Mesodermal cell (in vitro differentiated cells): ENCODE measurements around the gene ARV1.
"Not testable (repeated sequence)": the region's sequence is repeated elsewhere in the genome, so short reads cannot be mapped to it uniquely, and the experiment has no call there.

Experiments
- H3K27ac ChIP-seq: 2 replicates; pipeline ENCODE4 v1.7.0; 2013; ENCODE audit warnings: mild to moderate bottlenecking, low read depth, low read length, moderate library complexity; ENCODE audit not compliant: severe bottlenecking
- H3K36me3 ChIP-seq: 2 replicates; pipeline ENCODE4 v1.7.1; 2013; ENCODE audit warnings: mild to moderate bottlenecking, low read length, moderate library complexity; ENCODE audit not compliant: control insufficient read depth, insufficient read depth
- H3K4me1 ChIP-seq: one replicate; pipeline ENCODE4 v1.7.1; 2013; ENCODE audit warnings: mild to moderate bottlenecking, low read length; ENCODE audit not compliant: insufficient read depth, control insufficient read depth, poor library complexity, severe bottlenecking
- H3K4me3 ChIP-seq: 2 replicates; pipeline ENCODE4 v1.7.0; 2013; ENCODE audit warnings: low read length, control low read depth, mild to moderate bottlenecking; ENCODE audit not compliant: insufficient read depth, poor library complexity, severe bottlenecking; ENCODE audit errors: extremely low read depth
- H3K9me3 ChIP-seq: 2 replicates; pipeline ENCODE4 v1.7.1; 2013; ENCODE audit warnings: mild to moderate bottlenecking, low read length, moderate library complexity; ENCODE audit not compliant: control insufficient read depth
- WGBS, 2 experiments: methylation state at CpG; one replicate each; pipeline ENCODE4 v1.1.5; 2013; ENCODE audit warnings: missing lambda C conversion rate in 2 of 2; ENCODE audit not compliant: insufficient coverage in 2 of 2; 5-methylcytosine and 5-hydroxymethylcytosine counted together

Gene ARV1

GRCh38 chr1:230987448-230987847, 8.6 kb downstream of the ARV1 start:
- H3K4me3 ChIP-seq, result no peak overlapping the region
- WGBS, 2 experiments, result 100% methylated on average over 3 of the region's 3 CpGs
- H3K27ac ChIP-seq, result no peak overlapping the region

GRCh38 chr1:230992100-230992774, 13.3 kb downstream of the ARV1 start:
- no peak overlapping the region for H3K27ac ChIP-seq
- H3K4me3 ChIP-seq, result no peak overlapping the region
- no peaks in the 10 kb centered on the region for H3K9me3 ChIP-seq
- WGBS, 2 experiments, result 87 to 97% methylated on average over 3 of the region's 7 CpGs
- H3K36me3 ChIP-seq, result peaks cover 46% of the 10 kb centered on the region
- no peaks in the 10 kb centered on the region for H3K4me1 ChIP-seq

More at GRCh38 chr1:230987448-230987847, 8.6 kb downstream of the ARV1 start:
- H3K9me3 ChIP-seq, result no peaks in the 10 kb centered on the region
- no peaks in the 10 kb centered on the region for H3K4me1 ChIP-seq
- H3K36me3 ChIP-seq, result peaks cover 24% of the 10 kb centered on the region

GRCh38 chr1:230994860-230995259, 16.0 kb downstream of the ARV1 start:
- WGBS, 2 experiments, result no CpG with 5 or more reads among the region's 1 CpG
- Histone ChIP-seq H3K4me3 (no peak overlapping the region), H3K27ac (no peak overlapping the region), H3K4me1 (no peaks in the 10 kb centered on the region), H3K9me3 (no peaks in the 10 kb centered on the region), H3K36me3 (peaks cover 70% of the 10 kb centered on the region)

- H3K4me1 ChIP-seq, result no peaks in the 10 kb centered on the region
- no CpG with 5 or more reads among the region's 4 CpGs for WGBS, 2 experiments
- H3K27ac ChIP-seq, result no peak overlapping the region
- H3K9me3 ChIP-seq, result peaks cover 5% of the 10 kb centered on the region
- no peak overlapping the region for H3K4me3 ChIP-seq
- peaks cover 81% of the 10 kb centered on the region for H3K36me3 ChIP-seq
These were observed 21.3 kb downstream of the ARV1 start for GRCh38 chr1:231000201-231000600.

GRCh38 chr1:231000639-231001038, 21.7 kb downstream of the ARV1 start:
- WGBS, 2 experiments, result 100% methylated on average over 1 of the region's 1 CpG
- Histone ChIP-seq H3K36me3 (peaks cover 79% of the 10 kb centered on the region), H3K4me1 (no peaks in the 10 kb centered on the region), H3K27ac (no peak overlapping the region), H3K4me3 (no peak overlapping the region), H3K9me3 (peaks cover 5% of the 10 kb centered on the region)

GRCh38 chr1:231001892-231002291, 23.0 kb downstream of the ARV1 start:
- Histone ChIP-seq H3K9me3 (peaks cover 9% of the 10 kb centered on the region), H3K4me1 (no peaks in the 10 kb centered on the region), H3K27ac (no peak overlapping the region), H3K4me3 (no peak overlapping the region), H3K36me3 (peaks cover 66% of the 10 kb centered on the region)

- H3K4me1 ChIP-seq, H3K27ac ChIP-seq, H3K4me3 ChIP-seq: not testable (repeated sequence)
- no CpG with 5 or more reads among the region's 1 CpG for WGBS, 2 experiments
- H3K36me3 ChIP-seq, result peaks cover 28% of the 10 kb centered on the region
- peaks cover 20% of the 10 kb centered on the region for H3K9me3 ChIP-seq
These were observed 28.6 kb downstream of the ARV1 start for GRCh38 chr1:231007535-231007934.

- H3K27ac ChIP-seq, result no peak overlapping the region
- peaks cover 14% of the 10 kb centered on the region for H3K9me3 ChIP-seq
- H3K36me3 ChIP-seq, result peaks cover 40% of the 10 kb centered on the region
- H3K4me1 ChIP-seq, result no peaks in the 10 kb centered on the region
- WGBS, 2 experiments, result 80 to 96% methylated on average over 2 of the region's 2 CpGs
- H3K4me3 ChIP-seq, result no peak overlapping the region
These were observed 32.5 kb downstream of the ARV1 start for GRCh38 chr1:231011360-231011759.

- WGBS, 2 experiments, result 72 to 78% methylated on average over 5 of the region's 5 CpGs
- no peaks in the 10 kb centered on the region for H3K4me1 ChIP-seq
- H3K9me3 ChIP-seq, result peaks cover 10% of the 10 kb centered on the region
- H3K27ac ChIP-seq, result no peak overlapping the region
- peaks cover 46% of the 10 kb centered on the region for H3K36me3 ChIP-seq
- no peak overlapping the region for H3K4me3 ChIP-seq
These were observed 33.1 kb downstream of the ARV1 start for GRCh38 chr1:231011963-231012362.

GRCh38 chr1:231013391-231014015, 34.6 kb downstream of the ARV1 start:
- H3K36me3 ChIP-seq, result peaks cover 59% of the 10 kb centered on the region
- no peaks in the 10 kb centered on the region for H3K4me1 ChIP-seq
- H3K4me3 ChIP-seq, result no peak overlapping the region
- H3K9me3 ChIP-seq, result peaks cover 4% of the 10 kb centered on the region
- WGBS, 2 experiments, result 96 to 100% methylated on average over 2 to 3 of the region's 3 CpGs
- no peak overlapping the region for H3K27ac ChIP-seq

- Histone ChIP-seq H3K4me1 (peaks cover 13% of the 10 kb centered on the region), H3K36me3 (peaks cover 78% of the 10 kb centered on the region), H3K9me3 (no peaks in the 10 kb centered on the region), H3K27ac (peak overlapping the region; percentile 16), H3K4me3 (no peak overlapping the region)
- 92 to 97% methylated on average over 4 of the region's 6 CpGs for WGBS, 2 experiments
These were observed 37.3 kb downstream of the ARV1 start for GRCh38 chr1:231016234-231016633.
